Transverse colon (tissue), 3 donors: ENCODE measurements around the gene CAVIN4.

Experiments
- CTCF ChIP-seq, 5 experiments: fragments of 200-600 bp in 3 of 5; fragments of 450-650 bp in 2 of 5; sonication (generic) in 3 of 5; IDR thresholded peaks; 1 replicate in 2 of 5; 2 replicates in 3 of 5; pipeline ENCODE4 v1.5.1; 2016 to 2017; ENCODE audit warnings: antibody characterized with exemption in 5 of 5, inconsistent platforms in 3 of 5, mild to moderate bottlenecking in 2 of 5, moderate library complexity in 1 of 5
- POLR2A ChIP-seq: fragments of 450-650 bp; IDR thresholded peaks from one replicate; pipeline ENCODE4 v1.6.1; 2016; ENCODE audit warnings: antibody characterized with exemption, mild to moderate bottlenecking, moderate library complexity

GRCh38 chr9:100581081-100581480 lies 3.2 kb downstream of the CAVIN4 start:
- TF ChIP-seq CTCF (IDR thresholded peaks at IDR 0.05) (no peak), POLR2A (no peak)
